Measurements from ENCODE around the gene MT3.
A peak's percentile ranks its signal among the peaks of the same experiment; 100 is the strongest.

The MT3 gene

GRCh38 chr16:56606476-56607108, 17.3 kb downstream of the MT3 start:
- DNase-seq (ENCODE audit: insufficient read length, low spot score) (no peak), FAIRE-seq (no peak)
- no peak for TF ChIP-seq CTCF (IDR thresholded peaks at IDR 0.05; ENCODE audit: insufficient read depth, missing control alignments)

GRCh38 chr16:56607109-56607618, 17.8 kb downstream of the MT3 start:
- no peak for DNase-seq (ENCODE audit: insufficient read length, low spot score)
- no peak for FAIRE-seq
- no peak for TF ChIP-seq CTCF (IDR thresholded peaks at IDR 0.05; ENCODE audit: insufficient read depth, missing control alignments)

- no peak for TF ChIP-seq CTCF (IDR thresholded peaks at IDR 0.05; ENCODE audit: insufficient read depth, missing control alignments)
- FAIRE-seq: no peak
- no peak for DNase-seq (ENCODE audit: insufficient read length, low spot score)
These were observed 18.3 kb downstream of the MT3 start for GRCh38 chr16:56607675-56608042.

GRCh38 chr16:56608043-56608875, 18.9 kb downstream of the MT3 start, which contains the start of gene MT2A:
MT2A (plus strand) TSS chr16:56608584; CDS start chr16:56608656, 72 bp downstream.
- DNase-seq (ENCODE audit: insufficient read length, low spot score) (peak; percentile 76), FAIRE-seq (no peak)
- TF ChIP-seq CTCF (IDR thresholded peaks at IDR 0.05; ENCODE audit: insufficient read depth, missing control alignments): no peak

- FAIRE-seq (no peak), DNase-seq (ENCODE audit: insufficient read length, low spot score) (no peak)
- TF ChIP-seq CTCF (IDR thresholded peaks at IDR 0.05; ENCODE audit: insufficient read depth, missing control alignments): no peak
These were observed 19.6 kb downstream of the MT3 start for GRCh38 chr16:56608876-56609462.

- DNase-seq (ENCODE audit: insufficient read length, low spot score) (no peak), FAIRE-seq (no peak)
- no peak for TF ChIP-seq CTCF (IDR thresholded peaks at IDR 0.05; ENCODE audit: insufficient read depth, missing control alignments)
These were observed 20.2 kb downstream of the MT3 start for GRCh38 chr16:56609463-56609921.
